Stimulated activated CD4-positive, alpha-beta T cell treated with anti-CD3 and anti-CD28 coated beads, Interleukin-1b, Interleukin-23, amount 100 ng/mL, for 24 hours (primary cell): ENCODE results near the gene CRB2.
"Not testable (repeated sequence)": the region's sequence is repeated elsewhere in the genome, so short reads cannot be mapped to it uniquely, and the experiment has no call there.

Experiments used
- DNase-seq, 4 experiments: peaks; one replicate each; pipeline ENCODE4 v3.0.0-alpha.2; 2020; ENCODE audit warnings: low read depth in 4 of 4, low spot score in 1 of 4

The CRB2 gene

GRCh38 chr9:123378025-123378424, 22.0 kb downstream of the CRB2 start:
- DNase-seq = no peak

GRCh38 chr9:123378956-123379660, 23.1 kb downstream of the CRB2 start:
- DNase-seq = no peak

GRCh38 chr9:123380852-123381705, 25.1 kb downstream of the CRB2 start:
- DNase-seq = no peak

- DNase-seq = no peak
These were observed 26.9 kb downstream of the CRB2 start for GRCh38 chr9:123382653-123383511.

- no peak for DNase-seq
These were observed 27.6 kb downstream of the CRB2 start for GRCh38 chr9:123383512-123384170.

GRCh38 chr9:123387686-123388085, 31.7 kb downstream of the CRB2 start:
- DNase-seq = no peak

GRCh38 chr9:123389070-123389469, 33.1 kb downstream of the CRB2 start:
- DNase-seq = no peak

- no peak for DNase-seq
These were observed 33.7 kb downstream of the CRB2 start for GRCh38 chr9:123389698-123390097.

GRCh38 chr9:123390337-123391135, 34.5 kb downstream of the CRB2 start:
- DNase-seq = no peak

GRCh38 chr9:123391233-123391632, 35.2 kb downstream of the CRB2 start:
- no peak for DNase-seq

GRCh38 chr9:123391946-123392345, 35.9 kb downstream of the CRB2 start:
- DNase-seq = no peak

GRCh38 chr9:123392802-123393201, 36.8 kb downstream of the CRB2 start:
- no peak for DNase-seq

GRCh38 chr9:123394291-123395235, 38.6 kb downstream of the CRB2 start:
- no peak for DNase-seq

GRCh38 chr9:123395276-123395688, 39.3 kb downstream of the CRB2 start:
- DNase-seq = no peak

GRCh38 chr9:123395689-123396511, 39.9 kb downstream of the CRB2 start:
- DNase-seq = no peak

- no peak for DNase-seq
These were observed 42.0 kb downstream of the CRB2 start for GRCh38 chr9:123397975-123398374.

GRCh38 chr9:123398938-123399337, 42.9 kb downstream of the CRB2 start:
- DNase-seq = not testable (repeated sequence)

GRCh38 chr9:123399803-123400378, 43.9 kb downstream of the CRB2 start:
- peak in 2 of 4 experiments; percentile 12 to 13 for DNase-seq
